Uterus (tissue), 2 donors: ENCODE results near the gene PLAC9.

ENCODE experiments used
- POLR2A ChIP-seq, 2 donors: fragments of 450-650 bp; IDR thresholded peaks; one replicate each; pipeline ENCODE4 v1.6.1; 2016; ENCODE audit warnings: antibody characterized with exemption in 2 of 2, mild to moderate bottlenecking in 1 of 2, moderate library complexity in 1 of 2
- TF ChIP-seq, protein P1 (sequence below), 4 experiments: fragments of 200-600 bp in 2 of 4; fragments of 450-650 bp in 2 of 4; sonication (generic) in 2 of 4; IDR thresholded peaks; one replicate each; pipeline ENCODE4 v1.5.1; 2016 to 2019; ENCODE audit warnings: antibody characterized with exemption in 4 of 4, mild to moderate bottlenecking in 2 of 4, moderate library complexity in 1 of 4

DNA sequence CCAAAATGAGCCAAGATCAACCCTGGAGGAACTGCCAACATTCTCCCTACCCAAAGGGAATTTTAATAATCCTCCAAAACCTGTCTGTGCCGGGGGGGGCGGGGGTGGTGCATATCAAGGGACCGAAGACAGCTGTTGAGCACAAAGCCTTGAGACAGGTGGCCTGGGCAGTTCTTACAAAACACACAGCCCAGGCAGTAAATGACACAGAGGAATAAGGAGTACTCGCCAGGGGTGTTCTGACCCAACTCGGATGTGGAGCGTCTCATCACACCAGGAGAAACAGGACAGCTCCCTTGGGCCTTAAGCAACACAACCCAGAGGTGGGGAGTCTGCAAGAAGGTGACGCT, 35.6 kb downstream of the PLAC9 start:
- TF ChIP-seq, protein P1, sequence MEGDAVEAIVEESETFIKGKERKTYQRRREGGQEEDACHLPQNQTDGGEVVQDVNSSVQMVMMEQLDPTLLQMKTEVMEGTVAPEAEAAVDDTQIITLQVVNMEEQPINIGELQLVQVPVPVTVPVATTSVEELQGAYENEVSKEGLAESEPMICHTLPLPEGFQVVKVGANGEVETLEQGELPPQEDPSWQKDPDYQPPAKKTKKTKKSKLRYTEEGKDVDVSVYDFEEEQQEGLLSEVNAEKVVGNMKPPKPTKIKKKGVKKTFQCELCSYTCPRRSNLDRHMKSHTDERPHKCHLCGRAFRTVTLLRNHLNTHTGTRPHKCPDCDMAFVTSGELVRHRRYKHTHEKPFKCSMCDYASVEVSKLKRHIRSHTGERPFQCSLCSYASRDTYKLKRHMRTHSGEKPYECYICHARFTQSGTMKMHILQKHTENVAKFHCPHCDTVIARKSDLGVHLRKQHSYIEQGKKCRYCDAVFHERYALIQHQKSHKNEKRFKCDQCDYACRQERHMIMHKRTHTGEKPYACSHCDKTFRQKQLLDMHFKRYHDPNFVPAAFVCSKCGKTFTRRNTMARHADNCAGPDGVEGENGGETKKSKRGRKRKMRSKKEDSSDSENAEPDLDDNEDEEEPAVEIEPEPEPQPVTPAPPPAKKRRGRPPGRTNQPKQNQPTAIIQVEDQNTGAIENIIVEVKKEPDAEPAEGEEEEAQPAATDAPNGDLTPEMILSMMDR (IDR thresholded peaks at IDR 0.05): no peak
- TF ChIP-seq POLR2A (IDR thresholded peaks at IDR 0.05): no peak
